Activated T-cell treated with anti-CD3 and anti-CD28 coated beads, Interleukin-2, amount 50 U/mL, for 24 hours (primary cell): ENCODE data around the gene ZNF180.

Experiments used
- DNase-seq: peaks from one replicate; pipeline ENCODE4 v3.0.0-alpha.2; 2020
- H3K27ac Mint-ChIP-seq: 2 replicates; pipeline ENCODE4 v1.8.0; 2020; ENCODE audit warnings: mild to moderate bottlenecking, mixed read lengths
- H3K27me3 Mint-ChIP-seq: 2 replicates; pipeline ENCODE4 v1.8.0; 2020; ENCODE audit warnings: mixed read lengths
- H3K36me3 Mint-ChIP-seq: 2 replicates; pipeline ENCODE4 v1.8.0; 2020; ENCODE audit warnings: low read depth, mixed read lengths
- H3K4me1 Mint-ChIP-seq: 2 replicates; pipeline ENCODE4 v1.8.0; 2020; ENCODE audit warnings: low read depth, mixed read lengths
- H3K4me3 Mint-ChIP-seq: 2 replicates; pipeline ENCODE4 v1.8.0; 2020; ENCODE audit warnings: mild to moderate bottlenecking, moderate library complexity, mixed read lengths
- H3K9me3 Mint-ChIP-seq: 2 replicates; pipeline ENCODE4 v1.8.0; 2020; ENCODE audit warnings: mixed read lengths

Gene ZNF180

GRCh38 chr19:44452367-44452766 lies 48.0 kb downstream of the ZNF180 start:
- no peak for DNase-seq

GRCh38 chr19:44451687-44452086 lies 48.6 kb downstream of the ZNF180 start:
- Mint-ChIP-seq H3K4me3 (no peak overlapping the region), H3K27me3 (peaks cover under 1% of the 10 kb centered on the region), H3K4me1 (peaks cover 11% of the 10 kb centered on the region), H3K36me3 (peaks cover 61% of the 10 kb centered on the region), H3K27ac (no peak overlapping the region), H3K9me3 (peaks cover 75% of the 10 kb centered on the region)
- no peak for DNase-seq

More at GRCh38 chr19:44452367-44452766, 48.0 kb downstream of the ZNF180 start:
- Mint-ChIP-seq H3K9me3 (peaks cover 70% of the 10 kb centered on the region), H3K27me3 (no peaks in the 10 kb centered on the region), H3K36me3 (peaks cover 54% of the 10 kb centered on the region), H3K27ac (no peak overlapping the region), H3K4me1 (peaks cover 11% of the 10 kb centered on the region), H3K4me3 (no peak overlapping the region)

- Mint-ChIP-seq H3K36me3 (peaks cover 80% of the 10 kb centered on the region), H3K9me3 (peaks cover 82% of the 10 kb centered on the region), H3K27ac (peak within 1 kb of the TSS; percentile 31), H3K4me1 (peaks cover 11% of the 10 kb centered on the region), H3K4me3 (peak within 1 kb of the TSS; percentile 79), H3K27me3 (peaks cover 4% of the 10 kb centered on the region)
- peak; percentile 75 for DNase-seq
Observed at GRCh38 chr19:44447916-44448674, 52.2 kb downstream of the ZNF180 start, which contains the start of gene ZNF229. Gene ZNF229, minus strand, starts transcription at chr19:44448472. Its CDS starts 5,625 bp downstream, at chr19:44442847.

GRCh38 chr19:44438441-44438840 lies 61.9 kb downstream of the ZNF180 start:
- no peak for DNase-seq
- Mint-ChIP-seq H3K9me3 (peaks cover 72% of the 10 kb centered on the region), H3K27me3 (no peaks in the 10 kb centered on the region), H3K4me1 (no peaks in the 10 kb centered on the region), H3K27ac (no peak overlapping the region), H3K4me3 (no peak overlapping the region), H3K36me3 (peaks cover 68% of the 10 kb centered on the region)

GRCh38 chr19:44435441-44435840 lies 64.9 kb downstream of the ZNF180 start:
- H3K27me3 Mint-ChIP-seq, result no peaks in the 10 kb centered on the region
- peaks cover 72% of the 10 kb centered on the region for H3K9me3 Mint-ChIP-seq
- H3K27ac Mint-ChIP-seq, result no peak overlapping the region
- peaks cover 72% of the 10 kb centered on the region for H3K36me3 Mint-ChIP-seq
- H3K4me1 Mint-ChIP-seq, result no peaks in the 10 kb centered on the region
- no peak overlapping the region for H3K4me3 Mint-ChIP-seq
- no peak for DNase-seq

- H3K4me3 Mint-ChIP-seq, result no peak overlapping the region
- peaks cover 79% of the 10 kb centered on the region for H3K9me3 Mint-ChIP-seq
- no peaks in the 10 kb centered on the region for H3K27me3 Mint-ChIP-seq
- H3K27ac Mint-ChIP-seq, result no peak overlapping the region
- H3K36me3 Mint-ChIP-seq, result peaks cover 60% of the 10 kb centered on the region
- no peak for DNase-seq
- H3K4me1 Mint-ChIP-seq, result no peaks in the 10 kb centered on the region
Observed at GRCh38 chr19:44430956-44431355, 69.4 kb downstream of the ZNF180 start.
